ENCODE results near the gene MEGF6.

MEGF6 gene

GRCh38 chr1:3645666-3646355 lies 34.5 kb upstream of the MEGF6 start:
- DNase-seq, result no peak

- no peak for DNase-seq
These were observed 33.9 kb upstream of the MEGF6 start for GRCh38 chr1:3645247-3645646.

- DNase-seq, result no peak
These were observed 33.0 kb upstream of the MEGF6 start for GRCh38 chr1:3644273-3644672.

DNA sequence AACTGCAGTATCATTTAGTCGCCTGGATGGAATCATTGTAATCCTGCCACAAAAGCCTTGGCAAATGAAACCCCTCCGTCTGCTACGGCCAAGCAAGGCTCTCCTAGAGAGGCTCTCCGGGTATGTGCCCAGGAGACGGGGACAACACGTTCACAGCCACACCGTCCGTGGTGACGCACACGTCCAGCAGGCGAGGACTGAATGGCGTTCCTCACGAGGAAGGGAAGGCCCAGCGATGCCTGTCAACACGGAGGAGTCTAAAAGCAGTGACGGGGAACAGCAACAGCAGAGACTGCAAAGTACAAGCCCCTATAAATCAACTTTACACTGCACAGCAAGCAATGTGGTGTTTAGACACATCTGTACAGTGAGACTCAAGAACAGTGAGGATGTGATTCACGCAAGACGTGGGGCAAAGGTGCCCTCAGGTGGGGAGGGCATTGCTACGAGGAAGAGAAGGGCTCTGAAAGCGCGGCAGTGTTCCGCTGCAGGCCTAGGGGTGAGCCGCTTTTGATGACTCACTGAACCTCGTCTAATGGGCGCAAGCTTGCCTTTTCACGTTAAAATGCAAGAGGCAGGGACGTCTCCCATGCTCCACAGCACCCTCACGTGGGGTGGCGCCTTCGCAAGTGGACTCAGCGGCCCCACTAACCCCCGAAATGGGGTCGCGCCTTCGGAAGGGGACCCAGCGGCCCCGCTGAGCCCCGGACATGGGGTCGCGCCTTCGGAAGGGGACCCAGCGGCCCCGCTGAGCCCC lies 31.8 kb upstream of the MEGF6 start:
- DNase-seq, result no peak

GRCh38 chr1:3641816-3642215 lies 30.5 kb upstream of the MEGF6 start:
- DNase-seq, result no peak

- no peak for DNase-seq
These were observed 29.9 kb upstream of the MEGF6 start for GRCh38 chr1:3641046-3641760.

GRCh38 chr1:3640121-3640837 lies 29.0 kb upstream of the MEGF6 start:
- no peak for DNase-seq

GRCh38 chr1:3639397-3639911 lies 28.1 kb upstream of the MEGF6 start:
- DNase-seq, result no peak

DNA sequence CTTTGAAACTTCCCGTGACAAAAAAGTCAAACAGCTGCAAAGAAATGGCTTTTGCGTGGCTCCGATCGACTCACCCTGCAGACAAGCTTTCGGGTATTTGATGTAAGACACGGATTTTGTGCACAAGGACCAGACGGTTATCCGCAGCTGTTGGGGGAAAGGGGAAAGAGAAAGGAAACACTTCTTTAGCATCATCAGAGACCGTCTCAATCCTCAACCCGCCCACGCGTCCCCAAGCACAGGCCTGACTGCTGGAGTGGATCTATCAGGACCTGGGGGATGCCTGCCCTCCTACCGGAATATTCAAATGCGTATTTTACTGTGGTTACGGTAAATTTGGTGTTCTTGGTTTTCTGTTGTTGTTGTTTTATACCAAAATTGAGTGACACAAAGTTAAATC lies 27.4 kb upstream of the MEGF6 start:
- DNase-seq, result no peak

- DNase-seq, result no peak
These were observed 26.7 kb upstream of the MEGF6 start for GRCh38 chr1:3638027-3638426.

DNA sequence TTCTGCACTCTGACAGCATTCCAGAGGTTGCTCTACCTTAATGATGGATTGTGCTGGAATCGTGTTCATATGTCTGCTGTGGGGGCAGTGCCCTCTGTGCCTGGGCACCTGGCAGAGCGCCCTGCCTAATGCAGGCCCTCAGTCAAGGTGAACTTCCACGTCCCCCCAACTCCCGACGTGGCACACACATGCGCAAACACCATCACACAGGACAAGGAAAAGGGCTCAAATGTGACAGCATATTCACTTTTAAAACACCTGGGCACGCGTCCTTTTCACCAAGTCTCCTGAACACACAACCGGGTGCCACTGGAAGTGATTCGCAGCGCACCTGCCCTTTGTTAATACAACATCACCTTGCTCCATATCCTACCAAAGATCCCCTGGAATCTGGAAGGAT lies 25.2 kb upstream of the MEGF6 start:
- DNase-seq, result no peak

GRCh38 chr1:3636080-3636479 lies 24.8 kb upstream of the MEGF6 start:
- no peak for DNase-seq

GRCh38 chr1:3634059-3634800 lies 22.9 kb upstream of the MEGF6 start:
- DNase-seq, result no peak

DNA sequence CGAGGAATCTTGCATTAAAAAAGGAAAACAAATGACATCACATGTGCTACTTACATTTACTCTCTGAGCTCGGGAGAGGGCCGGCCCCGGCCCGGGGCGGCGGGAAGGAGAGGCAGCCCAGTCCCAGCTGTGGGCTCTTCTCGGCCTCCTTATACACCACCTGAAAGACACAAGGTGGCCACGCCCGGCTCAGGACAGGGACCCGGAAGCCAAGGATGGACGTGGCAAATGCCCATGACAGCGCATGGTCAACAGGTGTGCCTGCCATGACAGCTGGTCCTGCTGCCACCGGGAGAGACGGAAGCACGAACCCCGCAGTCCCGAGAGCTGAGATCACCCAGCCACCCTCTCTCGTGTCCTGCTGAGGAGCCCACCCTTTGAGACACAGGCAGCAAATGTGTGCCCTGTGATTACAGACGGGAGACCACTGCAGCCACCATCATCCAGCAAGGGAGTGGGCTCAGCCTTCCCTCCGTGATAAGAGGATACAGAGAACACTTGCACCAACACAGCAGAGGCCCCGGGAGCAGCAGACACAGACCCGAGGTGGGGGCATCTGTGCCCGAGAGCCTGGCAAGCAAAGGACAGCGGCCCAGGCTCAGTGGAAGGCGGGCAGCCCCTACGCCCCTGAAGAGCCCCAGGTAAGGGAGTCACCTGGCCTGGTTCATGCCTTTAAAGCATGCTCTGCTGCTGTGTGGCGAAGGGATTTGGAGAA lies 22.2 kb upstream of the MEGF6 start:
- DNase-seq, result no peak

DNA sequence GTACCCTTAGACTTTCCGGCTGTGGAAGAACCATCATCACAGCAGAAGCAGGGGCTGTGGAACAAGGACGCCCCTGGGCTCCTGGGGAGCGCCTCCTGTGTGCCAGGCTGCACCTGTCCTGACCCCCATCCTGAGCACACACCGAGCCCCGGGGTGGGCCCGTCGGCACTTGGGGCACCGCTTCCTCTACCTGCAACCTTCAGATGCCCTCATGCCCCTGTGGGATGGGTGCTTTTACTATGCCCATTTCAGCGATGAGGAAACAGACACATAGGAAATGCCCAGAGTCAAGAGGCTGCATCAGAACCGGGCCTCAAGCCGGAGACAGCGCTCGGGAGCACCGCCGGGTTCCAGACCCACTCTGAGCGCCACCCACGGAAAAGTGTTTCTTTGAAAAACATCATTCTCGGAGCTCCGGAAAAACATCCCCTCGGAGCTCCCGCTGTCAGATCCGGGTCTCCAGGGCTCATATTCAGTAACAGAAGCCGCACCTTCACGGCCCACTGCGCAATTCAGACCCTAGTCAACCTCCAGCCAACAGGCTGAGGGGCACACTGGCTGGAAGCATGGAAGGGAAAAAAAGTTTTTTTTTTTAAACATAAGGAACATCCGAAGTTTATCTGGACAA lies 21.5 kb upstream of the MEGF6 start:
- DNase-seq, result no peak

- no peak for DNase-seq
These were observed 21.0 kb upstream of the MEGF6 start for GRCh38 chr1:3632298-3632697.

GRCh38 chr1:3631320-3632260 lies 20.3 kb upstream of the MEGF6 start:
- DNase-seq, result no peak

DNA sequence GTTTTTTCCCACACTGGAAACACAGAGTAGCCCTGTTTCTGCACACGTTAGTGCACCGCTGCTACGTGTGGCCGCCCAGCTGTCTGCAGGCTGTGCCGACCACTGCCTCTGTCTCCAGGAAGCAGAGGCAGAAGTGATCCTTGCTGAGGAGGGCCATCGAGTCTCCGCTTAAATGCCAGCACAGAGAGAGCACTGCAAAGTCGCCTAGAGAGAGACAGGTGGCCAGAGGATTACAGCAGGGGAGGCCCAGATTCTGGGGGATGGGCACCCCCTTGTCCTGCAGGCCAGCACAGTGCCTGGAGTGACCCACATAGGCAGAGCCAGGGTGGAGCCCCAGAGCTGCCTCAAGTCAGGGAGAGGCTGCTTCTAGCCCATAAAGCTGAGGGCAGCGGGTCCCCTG lies 19.6 kb upstream of the MEGF6 start:
- no peak for DNase-seq

GRCh38 chr1:3630161-3630611 lies 18.9 kb upstream of the MEGF6 start:
- DNase-seq, result no peak

Measured in RPMI8226 (cell line).